DMS79 treated with DMSO at 0.1 percent for 48 hours (cell line): Measurements from ENCODE around the gene NR0B1.

Experiments
- DNase-seq: peaks from one replicate; lab custom pipeline; 2025; lab: John Stamatoyannopoulos, UW

Gene NR0B1

DNA sequence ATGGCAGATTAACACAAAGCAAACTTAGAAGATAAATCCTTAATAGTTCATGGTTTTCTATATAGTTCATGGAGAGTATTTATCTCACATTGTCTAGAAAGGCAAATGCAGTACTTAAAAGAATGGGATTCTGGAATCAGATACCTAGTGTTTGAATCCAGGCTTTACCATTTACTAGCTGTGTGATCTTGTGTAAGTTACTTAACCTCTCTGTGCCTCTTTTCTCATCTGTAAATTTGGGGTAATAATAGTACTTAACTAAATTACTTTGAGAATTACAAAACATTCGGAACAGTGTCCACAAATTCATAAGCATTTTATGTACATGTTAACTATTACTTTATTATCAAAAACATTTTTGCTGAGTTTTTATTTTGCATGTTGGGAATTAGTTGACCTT lies 46.4 kb downstream of the NR0B1 start:
- no peak for DNase-seq

DNA sequence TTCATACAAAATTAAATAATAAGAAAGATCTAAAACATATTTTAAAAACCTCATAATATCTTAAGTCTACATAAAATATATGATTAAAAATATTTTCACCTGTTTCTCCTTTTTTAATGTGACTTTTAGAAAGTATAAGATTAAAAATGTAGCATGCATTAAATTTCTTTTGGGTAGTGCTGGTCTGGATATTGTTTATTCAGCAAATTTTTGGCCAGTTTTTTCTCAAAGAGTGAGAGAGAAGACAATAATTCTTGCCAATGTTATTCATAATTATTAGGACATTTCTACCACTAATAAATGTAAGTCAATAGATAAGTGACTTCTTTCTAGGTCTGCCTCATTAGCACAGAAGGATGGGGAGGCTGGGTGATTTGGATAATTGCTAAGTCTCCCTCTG lies 48.2 kb downstream of the NR0B1 start:
- DNase-seq: no peak

- no peak for DNase-seq
Measured at GRCh38 chrX:30259927-30260326, 49.3 kb downstream of the NR0B1 start.
